Hypothalamus (tissue), 51 donors: ENCODE data around the gene DAAM1.

ENCODE experiments used
- DNase-seq, 51 donors: peaks; one replicate each; lab custom pipeline; 2025; lab: John Stamatoyannopoulos, UW

The DAAM1 gene

GRCh38 chr14:59333668-59334067 is 145.2 kb downstream of the DAAM1 start:
- DNase-seq, result peak in 2 of 51 donors; percentile 30 to 34

GRCh38 chr14:59334253-59334652 is 145.8 kb downstream of the DAAM1 start:
- no peak for DNase-seq

- no peak for DNase-seq
Measured at GRCh38 chr14:59336098-59336497, 147.6 kb downstream of the DAAM1 start.

GRCh38 chr14:59336706-59337105 is 148.2 kb downstream of the DAAM1 start:
- DNase-seq, result no peak

- peak in 7 of 51 donors; percentile 10 to 47 (median 40) for DNase-seq
Measured at GRCh38 chr14:59337141-59337611, 148.7 kb downstream of the DAAM1 start.

GRCh38 chr14:59338761-59339160 is 150.3 kb downstream of the DAAM1 start:
- no peak for DNase-seq

- DNase-seq, result no peak
Measured at GRCh38 chr14:59339524-59340330, 151.3 kb downstream of the DAAM1 start.

- DNase-seq, result no peak
Measured at GRCh38 chr14:59341858-59342477, 153.5 kb downstream of the DAAM1 start.

GRCh38 chr14:59342516-59343484 is 154.3 kb downstream of the DAAM1 start:
- peak in 2 of 51 donors; percentile 8 to 16 for DNase-seq

GRCh38 chr14:59343585-59343984 is 155.1 kb downstream of the DAAM1 start:
- no peak for DNase-seq

- DNase-seq, result no peak
Measured at GRCh38 chr14:59344016-59344415, 155.5 kb downstream of the DAAM1 start.

- DNase-seq, result no peak
Measured at GRCh38 chr14:59344691-59345455, 156.4 kb downstream of the DAAM1 start.

GRCh38 chr14:59346329-59346728 is 157.9 kb downstream of the DAAM1 start:
- DNase-seq, result no peak

GRCh38 chr14:59346796-59347510 is 158.5 kb downstream of the DAAM1 start:
- no peak for DNase-seq

- DNase-seq, result no peak
Measured at GRCh38 chr14:59347511-59347900, 159.0 kb downstream of the DAAM1 start.

- DNase-seq, result no peak
Measured at GRCh38 chr14:59347915-59348314, 159.4 kb downstream of the DAAM1 start.

- no peak for DNase-seq
Measured at GRCh38 chr14:59349258-59349701, 160.8 kb downstream of the DAAM1 start.

- DNase-seq, result no peak
Measured at GRCh38 chr14:59352961-59353360, 164.5 kb downstream of the DAAM1 start.

- DNase-seq, result no peak
Measured at GRCh38 chr14:59354666-59355065, 166.2 kb downstream of the DAAM1 start.
